ENCODE measurements around the gene VPS45.
"Not testable (repeated sequence)": the region's sequence is repeated elsewhere in the genome, so short reads cannot be mapped to it uniquely, and the experiment has no call there.

The VPS45 gene

GRCh38 chr1:150132372-150132771, 64.8 kb downstream of the VPS45 start:
- no peak for DNase-seq (ENCODE audit: low read depth in 2 of 2)

- DNase-seq (ENCODE audit: low read depth in 2 of 2): no peak
Measured at GRCh38 chr1:150134537-150134936, 67.0 kb downstream of the VPS45 start.

GRCh38 chr1:150135400-150135799, 67.8 kb downstream of the VPS45 start:
- not testable (repeated sequence) for DNase-seq (ENCODE audit: low read depth in 2 of 2)

GRCh38 chr1:150138044-150138443, 70.5 kb downstream of the VPS45 start:
- DNase-seq (ENCODE audit: low read depth in 2 of 2): no peak

- no peak for DNase-seq (ENCODE audit: low read depth in 2 of 2)
Measured at GRCh38 chr1:150141452-150141851, 73.9 kb downstream of the VPS45 start.

GRCh38 chr1:150142083-150142482, 74.5 kb downstream of the VPS45 start:
- no peak for DNase-seq (ENCODE audit: low read depth in 2 of 2)

- no peak for DNase-seq (ENCODE audit: low read depth in 2 of 2)
Measured at GRCh38 chr1:150144606-150145005, 77.0 kb downstream of the VPS45 start.

GRCh38 chr1:150146016-150146415, 78.4 kb downstream of the VPS45 start:
- not testable (repeated sequence) for DNase-seq (ENCODE audit: low read depth in 2 of 2)

GRCh38 chr1:150146849-150147542, 79.4 kb downstream of the VPS45 start:
- DNase-seq (ENCODE audit: low read depth in 2 of 2): no peak

- DNase-seq (ENCODE audit: low read depth in 2 of 2): no peak
Measured at GRCh38 chr1:150148837-150149270, 81.3 kb downstream of the VPS45 start.

GRCh38 chr1:150149271-150150132, 81.9 kb downstream of the VPS45 start, which contains the start of gene PLEKHO1:
PLEKHO1 (plus strand) TSS chr1:150149916; CDS start chr1:150150258, 342 bp downstream.
- DNase-seq (ENCODE audit: low read depth in 2 of 2): peak; percentile 64 to 67

GRCh38 chr1:150150133-150151021, 82.8 kb downstream of the VPS45 start:
- DNase-seq (ENCODE audit: low read depth in 2 of 2): peak in 1 of 2 donors; percentile 7

GRCh38 chr1:150151291-150152181, 84.0 kb downstream of the VPS45 start:
- peak; percentile 16 to 36 for DNase-seq (ENCODE audit: low read depth in 2 of 2)

- DNase-seq (ENCODE audit: low read depth in 2 of 2): no peak
Measured at GRCh38 chr1:150152182-150152536, 84.6 kb downstream of the VPS45 start.

- DNase-seq (ENCODE audit: low read depth in 2 of 2): no peak
Measured at GRCh38 chr1:150152772-150153456, 85.3 kb downstream of the VPS45 start.

- DNase-seq (ENCODE audit: low read depth in 2 of 2): no peak
Measured at GRCh38 chr1:150154143-150154542, 86.6 kb downstream of the VPS45 start.

GRCh38 chr1:150155413-150156071, 88.0 kb downstream of the VPS45 start:
- DNase-seq (ENCODE audit: low read depth in 2 of 2): no peak

- no peak for DNase-seq (ENCODE audit: low read depth in 2 of 2)
Measured at GRCh38 chr1:150156868-150157603, 89.5 kb downstream of the VPS45 start.

GRCh38 chr1:150159550-150159949, 92.0 kb downstream of the VPS45 start:
- no peak for DNase-seq (ENCODE audit: low read depth in 2 of 2)

All from activated CD4-positive, alpha-beta T cell treated with anti-CD3 and anti-CD28 coated beads for 24 hours (primary cell).